Neural crest cell (in vitro differentiated cells): ENCODE measurements around the gene ASB2. TPM values are rescaled to one million over a fixed set of nuclear protein-coding genes. Genes with fewer than 3 reads are reported as not detected.

Experiments
- DNase-seq: peaks from one replicate; pipeline ENCODE4 v3.0.0; 2021; ENCODE audit warnings: low read depth, mixed read lengths, low spot score
- H3K27ac Mint-ChIP-seq: one replicate; pipeline ENCODE4 v1.8.0; 2021; ENCODE audit warnings: mild to moderate bottlenecking, mixed read lengths; ENCODE audit not compliant: unreplicated experiment
- H3K27me3 Mint-ChIP-seq: 2 replicates; pipeline ENCODE4 v1.8.0; 2021; ENCODE audit warnings: low read depth, mild to moderate bottlenecking, mixed read lengths
- H3K36me3 Mint-ChIP-seq: 2 replicates; pipeline ENCODE4 v1.8.0; 2021; ENCODE audit warnings: low read depth, mild to moderate bottlenecking, mixed read lengths
- H3K4me1 Mint-ChIP-seq: 2 replicates; pipeline ENCODE4 v1.8.0; 2021; ENCODE audit warnings: mixed read lengths
- H3K4me3 Mint-ChIP-seq: one replicate; pipeline ENCODE4 v1.8.0; 2021; ENCODE audit warnings: mild to moderate bottlenecking, mixed read lengths
- H3K9me3 Mint-ChIP-seq: 2 replicates; pipeline ENCODE4 v1.8.0; 2021; ENCODE audit warnings: mixed read lengths
- total RNA-seq: library from RNA; stranded (reverse); gene quantifications from 2 replicates; pipeline ENCODE4 v1.2.1, GENCODE V29; 2021
- TF ChIP-seq, protein P1 (sequence below): fragments of 200-600 bp; sonication (generic); conservative IDR thresholded peaks from 2 replicates; pipeline ENCODE4 v1.5.0; 2021; ENCODE audit warnings: antibody characterized with exemption, mild to moderate bottlenecking

The ASB2 gene
- total RNA-seq, 1 donor from 2014 or later, result 3.5 TPM

DNA sequence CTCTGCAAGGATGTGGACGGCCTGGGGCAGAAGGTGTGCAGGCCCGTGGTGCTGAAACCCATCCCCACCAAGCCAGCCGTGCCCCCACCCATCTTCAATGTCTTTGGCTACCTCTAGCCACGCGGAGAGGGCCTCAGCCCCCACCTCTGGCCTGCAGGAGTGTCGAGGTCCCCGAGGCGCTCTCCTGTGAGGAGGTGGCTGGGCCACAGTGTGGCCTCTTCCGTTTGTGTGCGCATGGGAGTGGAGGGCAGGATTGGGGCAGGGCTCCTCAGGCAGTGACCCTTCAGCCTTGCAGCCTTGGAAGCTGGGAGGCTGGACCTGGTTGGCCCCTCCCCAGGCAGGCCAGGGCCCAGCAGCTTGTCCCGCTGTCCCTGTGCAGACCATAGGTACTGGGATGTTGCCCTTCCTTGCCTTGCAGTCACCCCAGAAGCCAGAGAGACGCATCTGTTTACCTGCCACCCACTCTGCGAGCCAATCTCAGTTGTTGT, 47.3 kb downstream of the ASB2 start:
- H3K27me3 Mint-ChIP-seq, result peaks cover 3% of the 10 kb centered on the region

DNA sequence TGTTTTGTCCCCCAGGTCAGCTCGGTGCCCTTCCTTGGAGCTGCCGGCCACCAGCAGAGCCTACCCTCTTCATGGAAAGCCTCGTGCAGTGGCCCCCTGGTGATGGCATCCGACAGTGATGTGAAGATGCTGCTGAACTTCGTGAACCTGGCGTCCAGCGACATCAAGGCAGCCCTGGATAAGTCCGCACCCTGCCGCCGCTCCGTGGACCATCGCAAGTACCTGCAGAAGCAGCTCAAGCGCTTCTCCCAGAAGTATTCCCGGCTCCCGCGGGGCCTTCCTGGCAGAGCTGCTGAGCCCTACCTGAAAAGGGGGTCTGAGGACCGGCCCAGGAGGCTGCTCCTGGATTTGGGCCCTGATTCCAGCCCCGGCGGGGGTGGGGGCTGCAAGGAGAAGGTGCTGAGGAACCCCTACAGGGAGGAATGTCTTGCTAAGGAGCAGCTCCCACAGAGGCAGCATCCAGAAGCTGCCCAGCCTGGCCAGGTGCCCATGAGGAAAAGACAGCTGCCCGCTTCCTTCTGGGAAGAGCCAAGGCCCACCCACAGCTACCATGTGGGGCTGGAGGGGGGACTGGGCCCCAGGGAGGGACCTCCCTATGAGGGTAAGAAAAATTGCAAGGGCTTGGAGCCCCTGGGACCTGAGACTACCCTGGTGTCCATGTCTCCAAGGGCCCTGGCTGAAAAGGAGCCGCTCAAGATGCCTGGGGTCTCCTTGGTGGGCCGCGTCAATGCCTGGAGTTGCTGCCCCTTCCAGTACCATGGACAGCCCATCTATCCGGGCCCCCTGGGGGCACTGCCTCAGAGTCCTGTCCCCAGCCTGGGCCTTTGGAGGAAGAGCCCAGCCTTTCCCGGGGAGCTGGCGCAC, 48.0 kb downstream of the ASB2 start:
- Mint-ChIP-seq H3K27me3 (peaks cover 5% of the 10 kb centered on the region), H3K36me3 (no peaks in the 10 kb centered on the region), H3K9me3 (no peaks in the 10 kb centered on the region), H3K4me1 (peaks cover 45% of the 10 kb centered on the region), H3K4me3 (no peak overlapping the region), H3K27ac (peak overlapping the region; percentile 67)
- TF ChIP-seq, protein P1, sequence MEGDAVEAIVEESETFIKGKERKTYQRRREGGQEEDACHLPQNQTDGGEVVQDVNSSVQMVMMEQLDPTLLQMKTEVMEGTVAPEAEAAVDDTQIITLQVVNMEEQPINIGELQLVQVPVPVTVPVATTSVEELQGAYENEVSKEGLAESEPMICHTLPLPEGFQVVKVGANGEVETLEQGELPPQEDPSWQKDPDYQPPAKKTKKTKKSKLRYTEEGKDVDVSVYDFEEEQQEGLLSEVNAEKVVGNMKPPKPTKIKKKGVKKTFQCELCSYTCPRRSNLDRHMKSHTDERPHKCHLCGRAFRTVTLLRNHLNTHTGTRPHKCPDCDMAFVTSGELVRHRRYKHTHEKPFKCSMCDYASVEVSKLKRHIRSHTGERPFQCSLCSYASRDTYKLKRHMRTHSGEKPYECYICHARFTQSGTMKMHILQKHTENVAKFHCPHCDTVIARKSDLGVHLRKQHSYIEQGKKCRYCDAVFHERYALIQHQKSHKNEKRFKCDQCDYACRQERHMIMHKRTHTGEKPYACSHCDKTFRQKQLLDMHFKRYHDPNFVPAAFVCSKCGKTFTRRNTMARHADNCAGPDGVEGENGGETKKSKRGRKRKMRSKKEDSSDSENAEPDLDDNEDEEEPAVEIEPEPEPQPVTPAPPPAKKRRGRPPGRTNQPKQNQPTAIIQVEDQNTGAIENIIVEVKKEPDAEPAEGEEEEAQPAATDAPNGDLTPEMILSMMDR, result no peak
- DNase-seq, result no peak

More for the DNA sequence above, 47.3 kb downstream of the ASB2 start:
- Mint-ChIP-seq H3K9me3 (no peaks in the 10 kb centered on the region), H3K4me3 (peak overlapping the region; percentile 56), H3K4me1 (peaks cover 38% of the 10 kb centered on the region), H3K36me3 (no peaks in the 10 kb centered on the region), H3K27ac (no peak overlapping the region)
- TF ChIP-seq, protein P1, result no peak
- DNase-seq, result no peak

DNA sequence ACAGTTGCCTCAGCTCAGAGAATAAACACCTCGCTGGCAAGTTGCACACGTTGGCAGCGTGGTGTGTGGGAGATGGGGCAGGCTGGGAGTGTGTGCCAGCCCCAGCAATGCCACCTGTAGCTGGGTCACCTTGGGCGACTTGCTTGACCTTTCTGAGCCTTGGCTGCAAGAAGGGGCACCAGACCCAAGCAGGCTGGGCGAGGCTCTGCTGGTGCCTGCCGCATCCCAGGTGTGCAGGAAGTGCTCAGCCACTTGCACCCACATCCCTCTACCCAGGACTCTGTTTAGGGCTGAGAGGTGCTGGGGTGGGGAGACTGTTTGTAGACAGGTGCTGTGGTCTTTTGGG, 48.6 kb downstream of the ASB2 start:
- peak overlapping the region; percentile 31 for H3K4me3 Mint-ChIP-seq
- H3K4me1 Mint-ChIP-seq, result peaks cover 47% of the 10 kb centered on the region

DNA sequence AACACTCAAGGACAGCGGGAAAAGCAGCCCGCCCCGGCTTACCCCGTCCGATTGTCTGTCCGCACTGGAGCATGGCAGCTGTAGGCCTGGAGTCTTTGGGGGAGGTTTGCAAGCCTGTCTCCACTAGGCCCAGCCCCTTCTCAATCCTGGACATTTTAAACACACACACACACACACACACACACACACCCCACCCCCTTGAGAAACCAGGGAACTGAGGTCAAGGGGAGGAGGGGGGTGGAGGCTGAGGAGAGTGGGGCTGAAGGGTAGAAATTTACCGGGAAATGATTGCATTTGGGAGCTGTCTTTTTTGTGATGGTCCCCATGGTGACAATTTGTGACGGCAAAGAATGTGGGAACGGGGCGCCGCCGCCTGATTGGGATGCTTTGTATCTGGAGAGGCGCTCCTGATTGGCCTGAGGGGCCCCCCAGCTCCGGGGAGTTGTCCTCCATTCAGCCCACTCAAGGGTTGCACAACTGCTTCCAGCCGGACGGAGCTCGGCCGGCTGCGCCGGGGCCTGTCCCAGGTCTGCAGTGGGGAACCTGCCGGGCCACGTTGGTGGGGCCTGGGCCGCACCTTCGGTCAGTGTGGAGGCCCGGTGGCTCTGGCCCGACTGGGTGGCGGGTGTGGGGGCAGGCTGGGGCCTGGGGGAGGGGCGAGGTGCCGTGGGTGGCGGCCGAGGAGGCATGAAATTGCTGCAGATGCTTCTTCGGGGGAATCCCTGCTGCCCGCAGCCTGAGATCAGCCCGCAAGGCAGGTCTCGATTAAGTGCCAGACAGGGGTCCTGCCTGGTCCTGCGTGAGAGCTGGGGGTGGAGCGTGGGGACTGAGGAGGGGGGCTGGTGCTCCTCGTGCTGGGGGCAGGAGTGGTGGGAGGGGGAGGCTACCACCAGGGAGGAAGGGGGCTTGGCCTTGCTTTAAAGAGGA, 49.2 kb downstream of the ASB2 start, which contains the start of gene FAM181A:
FAM181A (plus strand) TSS at position 472 of the 927 bp plus-strand sequence. CDS start 942 bp downstream, outside the sequence.
- TF ChIP-seq, protein P1, result no peak
- peak within 1 kb of the TSS; percentile 87 for H3K4me3 Mint-ChIP-seq
- no peaks in the 10 kb centered on the region for H3K9me3 Mint-ChIP-seq
- H3K36me3 Mint-ChIP-seq, result no peaks in the 10 kb centered on the region
- peak; percentile 65 for DNase-seq
- H3K27me3 Mint-ChIP-seq, result peaks cover 5% of the 10 kb centered on the region
- peaks cover 47% of the 10 kb centered on the region for H3K4me1 Mint-ChIP-seq
- H3K27ac Mint-ChIP-seq, result peak within 1 kb of the TSS; percentile 99

More for the DNA sequence above, 48.6 kb downstream of the ASB2 start:
- H3K36me3 Mint-ChIP-seq, result no peaks in the 10 kb centered on the region
- no peak overlapping the region for H3K27ac Mint-ChIP-seq
- H3K9me3 Mint-ChIP-seq, result no peaks in the 10 kb centered on the region
- peaks cover 5% of the 10 kb centered on the region for H3K27me3 Mint-ChIP-seq
- TF ChIP-seq, protein P1, result no peak
- DNase-seq, result no peak

DNA sequence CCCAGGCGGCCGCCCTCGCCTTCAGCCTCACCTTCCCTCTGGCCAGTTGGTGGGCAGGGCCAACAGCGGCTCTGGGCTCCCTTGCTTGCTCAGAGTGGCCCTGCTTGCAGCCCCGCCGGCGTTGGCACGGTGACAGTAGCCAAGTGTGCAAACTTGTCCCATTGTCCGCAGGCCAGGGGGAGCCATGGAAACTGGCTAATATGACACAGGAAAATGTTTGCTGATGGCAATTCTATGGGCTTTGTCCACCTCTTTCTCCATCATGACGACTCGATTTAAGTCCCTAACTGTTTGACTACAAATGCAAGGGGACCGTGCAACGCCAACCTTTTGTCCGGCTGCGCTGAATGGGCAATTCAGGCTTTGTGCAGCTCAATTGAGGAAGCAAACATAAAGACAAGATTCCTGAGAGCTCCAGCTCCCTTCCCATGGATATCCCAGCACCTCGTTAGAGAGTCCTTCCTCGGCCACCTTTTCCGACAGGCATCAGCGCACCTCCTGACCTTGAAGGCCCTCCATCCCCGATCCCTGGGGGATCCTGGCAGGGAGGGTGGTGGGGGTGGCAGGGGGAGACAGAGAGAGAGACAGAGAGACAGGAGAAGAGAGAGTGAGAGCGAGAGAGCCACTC, 50.0 kb downstream of the ASB2 start:
- peak; percentile 64 for DNase-seq
- Mint-ChIP-seq H3K4me3 (peak overlapping the region; percentile 87), H3K4me1 (peaks cover 47% of the 10 kb centered on the region), H3K9me3 (no peaks in the 10 kb centered on the region), H3K27me3 (peaks cover 5% of the 10 kb centered on the region), H3K27ac (peak overlapping the region; percentile 99), H3K36me3 (no peaks in the 10 kb centered on the region)
- TF ChIP-seq, protein P1, result no peak
